ENCODE data around the gene ITPK1.

DNA sequence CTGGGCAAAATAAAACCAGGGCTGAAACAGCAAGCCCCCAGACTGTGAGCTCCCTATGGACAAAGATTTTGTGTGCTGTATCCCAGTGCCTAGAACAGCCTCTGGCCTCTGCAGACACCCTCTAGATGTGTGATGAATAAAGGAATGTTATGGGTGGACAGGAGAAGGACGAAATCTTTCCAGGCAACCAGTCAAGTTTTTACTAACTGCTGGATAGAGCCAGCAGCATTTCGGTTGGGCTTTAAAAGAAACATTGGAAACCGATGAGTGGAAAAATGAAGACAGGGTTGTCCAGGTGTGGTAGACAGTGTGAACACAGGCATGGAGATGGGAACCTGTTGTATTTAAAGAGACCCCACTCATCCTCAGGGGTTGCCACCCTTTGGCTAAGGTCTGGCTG lies 188.8 kb downstream of the ITPK1 start:
- TF ChIP-seq EGR1 (IDR thresholded peaks at IDR 0.05; ENCODE audit: borderline replicate concordance in 1 of 2, low read depth in 2 of 2, low read length in 2 of 2) (no peak), POLR2A (IDR thresholded peaks at IDR 0.05; ENCODE audit: low read depth, low read length) (no peak), NFYA (IDR thresholded peaks at IDR 0.05; ENCODE audit: borderline replicate concordance, low read depth, low read length) (no peak), EZH2 (IDR thresholded peaks at IDR 0.05; ENCODE audit: borderline replicate concordance, control insufficient read depth, low read depth, low read length) (no peak), MEF2B (IDR thresholded peaks at IDR 0.05; ENCODE audit: partially characterized antibody, poor library complexity, severe bottlenecking) (no peak)
- TF ChIP-seq, protein P1, sequence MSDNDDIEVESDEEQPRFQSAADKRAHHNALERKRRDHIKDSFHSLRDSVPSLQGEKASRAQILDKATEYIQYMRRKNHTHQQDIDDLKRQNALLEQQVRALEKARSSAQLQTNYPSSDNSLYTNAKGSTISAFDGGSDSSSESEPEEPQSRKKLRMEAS (IDR thresholded peaks at IDR 0.05; ENCODE audit: low read depth, low read length), result no peak
- TF ChIP-seq, protein P2, sequence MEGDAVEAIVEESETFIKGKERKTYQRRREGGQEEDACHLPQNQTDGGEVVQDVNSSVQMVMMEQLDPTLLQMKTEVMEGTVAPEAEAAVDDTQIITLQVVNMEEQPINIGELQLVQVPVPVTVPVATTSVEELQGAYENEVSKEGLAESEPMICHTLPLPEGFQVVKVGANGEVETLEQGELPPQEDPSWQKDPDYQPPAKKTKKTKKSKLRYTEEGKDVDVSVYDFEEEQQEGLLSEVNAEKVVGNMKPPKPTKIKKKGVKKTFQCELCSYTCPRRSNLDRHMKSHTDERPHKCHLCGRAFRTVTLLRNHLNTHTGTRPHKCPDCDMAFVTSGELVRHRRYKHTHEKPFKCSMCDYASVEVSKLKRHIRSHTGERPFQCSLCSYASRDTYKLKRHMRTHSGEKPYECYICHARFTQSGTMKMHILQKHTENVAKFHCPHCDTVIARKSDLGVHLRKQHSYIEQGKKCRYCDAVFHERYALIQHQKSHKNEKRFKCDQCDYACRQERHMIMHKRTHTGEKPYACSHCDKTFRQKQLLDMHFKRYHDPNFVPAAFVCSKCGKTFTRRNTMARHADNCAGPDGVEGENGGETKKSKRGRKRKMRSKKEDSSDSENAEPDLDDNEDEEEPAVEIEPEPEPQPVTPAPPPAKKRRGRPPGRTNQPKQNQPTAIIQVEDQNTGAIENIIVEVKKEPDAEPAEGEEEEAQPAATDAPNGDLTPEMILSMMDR (IDR thresholded peaks at IDR 0.05 in 2 of 3, conservative IDR thresholded peaks at IDR 0.05 in 1 of 3; ENCODE audit: control insufficient read depth in 2 of 3, extremely low read depth in 1 of 3, insufficient read depth in 1 of 3, low read depth in 3 of 3, low read length in 3 of 3), result no peak
- TF ChIP-seq, protein P3, sequence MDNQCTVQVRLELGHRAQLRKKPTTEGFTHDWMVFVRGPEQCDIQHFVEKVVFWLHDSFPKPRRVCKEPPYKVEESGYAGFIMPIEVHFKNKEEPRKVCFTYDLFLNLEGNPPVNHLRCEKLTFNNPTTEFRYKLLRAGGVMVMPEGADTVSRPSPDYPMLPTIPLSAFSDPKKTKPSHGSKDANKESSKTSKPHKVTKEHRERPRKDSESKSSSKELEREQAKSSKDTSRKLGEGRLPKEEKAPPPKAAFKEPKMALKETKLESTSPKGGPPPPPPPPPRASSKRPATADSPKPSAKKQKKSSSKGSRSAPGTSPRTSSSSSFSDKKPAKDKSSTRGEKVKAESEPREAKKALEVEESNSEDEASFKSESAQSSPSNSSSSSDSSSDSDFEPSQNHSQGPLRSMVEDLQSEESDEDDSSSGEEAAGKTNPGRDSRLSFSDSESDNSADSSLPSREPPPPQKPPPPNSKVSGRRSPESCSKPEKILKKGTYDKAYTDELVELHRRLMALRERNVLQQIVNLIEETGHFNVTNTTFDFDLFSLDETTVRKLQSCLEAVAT (IDR thresholded peaks at IDR 0.05), result no peak

Data from GM12878 (cell line).